HG02970 (cell line): Measurements from ENCODE around the gene KMT2E.
"Not testable (repeated sequence)": the region's sequence is repeated elsewhere in the genome, so short reads cannot be mapped to it uniquely, and the experiment has no call there.

Source experiments
- ATAC-seq: cut with Tn5 transposase; IDR thresholded peaks from one replicate; pipeline ENCODE4 v1.9.1; 2021; ENCODE audit warnings: mild to moderate bottlenecking, moderate library complexity, moderate number of reproducible peaks; ENCODE audit not compliant: unreplicated experiment, low FRiP score

Gene KMT2E, protein sequence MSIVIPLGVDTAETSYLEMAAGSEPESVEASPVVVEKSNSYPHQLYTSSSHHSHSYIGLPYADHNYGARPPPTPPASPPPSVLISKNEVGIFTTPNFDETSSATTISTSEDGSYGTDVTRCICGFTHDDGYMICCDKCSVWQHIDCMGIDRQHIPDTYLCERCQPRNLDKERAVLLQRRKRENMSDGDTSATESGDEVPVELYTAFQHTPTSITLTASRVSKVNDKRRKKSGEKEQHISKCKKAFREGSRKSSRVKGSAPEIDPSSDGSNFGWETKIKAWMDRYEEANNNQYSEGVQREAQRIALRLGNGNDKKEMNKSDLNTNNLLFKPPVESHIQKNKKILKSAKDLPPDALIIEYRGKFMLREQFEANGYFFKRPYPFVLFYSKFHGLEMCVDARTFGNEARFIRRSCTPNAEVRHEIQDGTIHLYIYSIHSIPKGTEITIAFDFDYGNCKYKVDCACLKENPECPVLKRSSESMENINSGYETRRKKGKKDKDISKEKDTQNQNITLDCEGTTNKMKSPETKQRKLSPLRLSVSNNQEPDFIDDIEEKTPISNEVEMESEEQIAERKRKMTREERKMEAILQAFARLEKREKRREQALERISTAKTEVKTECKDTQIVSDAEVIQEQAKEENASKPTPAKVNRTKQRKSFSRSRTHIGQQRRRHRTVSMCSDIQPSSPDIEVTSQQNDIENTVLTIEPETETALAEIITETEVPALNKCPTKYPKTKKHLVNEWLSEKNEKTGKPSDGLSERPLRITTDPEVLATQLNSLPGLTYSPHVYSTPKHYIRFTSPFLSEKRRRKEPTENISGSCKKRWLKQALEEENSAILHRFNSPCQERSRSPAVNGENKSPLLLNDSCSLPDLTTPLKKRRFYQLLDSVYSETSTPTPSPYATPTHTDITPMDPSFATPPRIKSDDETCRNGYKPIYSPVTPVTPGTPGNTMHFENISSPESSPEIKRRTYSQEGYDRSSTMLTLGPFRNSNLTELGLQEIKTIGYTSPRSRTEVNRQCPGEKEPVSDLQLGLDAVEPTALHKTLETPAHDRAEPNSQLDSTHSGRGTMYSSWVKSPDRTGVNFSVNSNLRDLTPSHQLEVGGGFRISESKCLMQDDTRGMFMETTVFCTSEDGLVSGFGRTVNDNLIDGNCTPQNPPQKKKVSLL (N-terminal part only)

DNA sequence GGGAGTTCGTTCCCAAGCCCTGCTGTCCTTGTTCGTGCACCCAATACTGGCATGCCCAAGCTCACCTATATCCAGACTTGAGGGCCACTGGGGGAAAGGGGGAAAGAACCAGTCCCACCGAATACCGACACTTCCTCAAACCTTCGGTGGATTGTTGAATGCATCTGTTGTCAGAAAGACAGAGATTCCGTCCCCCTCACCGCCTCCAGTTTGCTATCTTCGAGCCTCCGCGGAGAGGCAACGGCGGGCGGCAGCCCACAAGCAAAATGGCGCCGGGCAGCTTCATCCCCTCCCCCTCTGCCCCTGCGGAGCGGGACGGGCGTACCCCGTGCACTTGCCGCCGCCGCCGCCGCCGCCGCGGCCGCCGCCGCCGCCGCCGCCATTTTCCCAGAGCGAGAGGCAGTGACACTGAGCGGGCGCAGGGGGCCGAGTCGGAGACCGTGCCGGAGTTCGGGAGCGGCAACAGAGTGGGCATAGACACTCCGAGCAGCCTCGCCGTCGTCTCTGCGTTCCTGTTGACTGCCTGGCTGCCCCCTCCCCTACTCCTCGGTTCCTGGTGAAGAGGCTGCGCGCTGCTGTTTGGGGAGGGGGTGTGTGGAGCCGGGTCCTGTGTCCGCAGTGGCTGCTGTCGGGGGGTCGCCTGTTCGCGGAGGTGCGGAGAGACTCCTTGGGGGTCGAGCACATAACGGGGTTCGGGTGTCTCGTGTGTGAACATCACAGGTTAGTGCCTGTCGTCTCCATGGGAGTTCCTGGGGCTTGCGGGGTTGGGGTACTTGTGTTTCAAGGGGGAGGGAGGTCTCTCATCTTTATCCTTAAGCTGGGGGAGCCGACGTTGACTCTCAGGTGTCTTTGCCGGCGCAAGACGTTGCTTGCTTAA, at the start of gene KMT2E:
Gene KMT2E, plus strand, starts transcription at position 390 of the 877 bp plus-strand sequence. CDS start 26,748 bp downstream, outside the sequence.
- ATAC-seq, result peak; percentile 27

DNA sequence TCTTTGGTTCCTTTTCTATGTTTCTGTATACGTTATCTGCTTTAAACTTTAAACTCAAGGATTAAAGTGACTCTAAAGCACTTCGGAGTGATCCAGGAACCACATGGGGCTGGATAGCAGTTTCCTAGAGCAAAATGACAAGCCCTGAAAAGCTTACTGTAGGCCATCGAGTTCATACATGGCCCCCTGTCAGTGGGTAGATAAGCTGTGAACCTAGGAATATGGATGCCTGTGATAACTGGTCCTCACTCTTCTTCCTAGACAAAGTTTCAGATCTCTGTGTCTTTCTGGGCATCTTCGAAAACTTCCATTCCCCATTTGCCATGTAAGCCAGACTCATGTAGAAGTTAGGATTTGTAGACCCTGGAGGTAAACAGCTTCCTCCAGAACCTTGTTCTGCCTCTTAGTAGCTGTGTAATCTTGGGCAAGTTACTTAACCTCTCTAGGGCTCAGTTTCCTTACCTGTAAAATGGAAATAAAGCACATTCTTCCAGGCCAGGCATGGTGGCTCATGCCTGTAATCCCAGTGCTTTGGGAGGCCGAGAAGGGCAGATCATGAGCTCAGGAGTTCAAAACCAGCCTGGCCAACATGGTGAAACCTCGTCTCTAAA, 49.3 kb upstream of the KMT2E start:
- no peak for ATAC-seq

DNA sequence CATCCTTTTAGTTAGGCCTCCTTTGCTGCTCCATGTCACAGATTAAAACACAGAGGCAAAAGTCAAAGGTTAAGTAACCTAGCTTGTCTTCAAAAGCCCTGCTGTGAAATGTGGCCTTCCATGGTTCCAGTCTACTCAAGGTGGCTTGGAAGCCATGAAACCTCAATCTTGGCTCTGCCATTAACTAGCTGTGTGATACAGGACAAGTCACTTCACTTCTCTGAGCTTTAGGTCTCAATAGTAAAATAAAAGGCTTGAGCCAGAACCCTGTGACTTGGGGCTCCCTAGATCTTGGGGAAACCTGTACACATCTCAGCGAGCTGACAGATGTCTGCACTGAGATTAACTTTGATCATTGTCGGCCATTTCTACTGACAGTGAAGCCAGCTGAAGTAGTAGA, 48.0 kb upstream of the KMT2E start:
- ATAC-seq, result no peak

DNA sequence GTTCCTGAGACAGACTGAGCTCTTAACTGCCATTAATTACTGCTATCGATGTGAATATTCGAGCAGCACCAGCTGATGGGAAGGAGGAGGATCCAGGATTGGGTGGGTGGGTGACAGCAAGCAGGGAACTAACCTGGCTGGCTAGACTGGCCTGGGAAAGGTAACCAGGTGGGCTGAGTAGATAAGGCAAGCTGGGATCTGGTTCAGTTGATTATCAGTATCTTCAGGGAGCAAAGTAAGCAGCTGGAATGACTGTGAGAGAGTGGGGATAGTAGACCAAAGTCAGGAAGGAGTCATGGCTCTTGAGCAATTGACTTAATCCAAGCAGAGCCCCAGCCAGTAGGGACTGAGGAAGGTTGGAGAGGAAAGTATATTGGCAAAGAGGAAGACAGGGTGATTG, 46.9 kb upstream of the KMT2E start:
- no peak for ATAC-seq

DNA sequence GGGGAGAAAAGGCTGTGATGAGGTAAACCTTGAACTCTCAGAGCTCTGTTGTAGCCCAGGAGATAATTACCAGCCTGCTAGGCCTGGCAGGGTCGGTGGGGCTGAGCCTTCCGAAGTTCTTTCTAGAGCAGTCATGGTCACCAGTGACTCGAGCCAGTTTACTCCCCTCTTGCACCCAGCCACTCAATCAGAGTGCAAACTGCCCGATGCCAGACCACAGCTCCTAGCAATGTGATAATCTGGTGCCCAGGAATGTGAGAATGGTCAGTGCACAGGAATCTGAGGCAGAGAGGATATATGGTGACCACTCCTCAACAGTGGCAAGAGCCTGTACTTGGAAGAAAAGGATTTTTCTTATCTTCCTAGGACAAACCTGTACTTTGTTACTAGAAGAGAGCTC, 46.4 kb upstream of the KMT2E start:
- no peak for ATAC-seq

DNA sequence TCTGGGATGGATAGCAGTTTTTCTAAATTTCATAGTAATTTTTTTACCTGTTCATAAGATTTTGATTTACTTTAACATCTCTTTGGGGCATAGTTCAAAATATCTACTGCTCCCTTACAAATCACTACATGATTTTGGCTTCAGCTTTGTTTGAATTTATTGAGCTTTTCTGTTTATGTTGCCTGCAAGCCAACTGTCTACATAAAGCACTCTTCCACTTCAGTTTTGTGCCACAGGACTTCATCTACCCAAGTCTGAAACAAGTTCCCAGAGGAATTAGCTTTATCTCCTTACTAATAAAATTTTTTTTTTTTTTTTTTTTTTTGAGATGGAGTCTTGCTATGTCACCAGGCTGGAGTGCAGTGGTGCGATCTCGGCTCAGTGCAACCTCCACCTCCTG, 45.4 kb upstream of the KMT2E start:
- no peak for ATAC-seq

DNA sequence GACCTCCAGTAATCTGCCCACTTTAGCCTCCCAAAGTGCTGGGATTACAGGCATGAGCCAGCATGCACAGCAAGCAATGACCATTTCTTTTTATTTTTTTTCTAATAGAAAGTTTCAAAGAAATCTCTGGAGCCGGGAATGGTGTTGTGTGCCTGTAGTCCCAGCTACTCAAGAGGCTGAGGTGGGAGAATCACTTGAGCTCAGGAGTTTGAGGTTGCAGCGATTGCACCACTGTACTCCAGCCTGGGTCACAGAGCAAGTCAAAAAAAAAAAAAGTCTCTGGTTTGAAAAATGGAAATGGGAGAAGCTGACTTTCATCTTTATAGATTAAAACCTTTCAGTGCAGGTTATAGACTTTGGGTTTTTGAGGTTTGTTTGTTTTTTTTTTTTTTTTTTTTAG, 44.8 kb upstream of the KMT2E start:
- no peak for ATAC-seq

DNA sequence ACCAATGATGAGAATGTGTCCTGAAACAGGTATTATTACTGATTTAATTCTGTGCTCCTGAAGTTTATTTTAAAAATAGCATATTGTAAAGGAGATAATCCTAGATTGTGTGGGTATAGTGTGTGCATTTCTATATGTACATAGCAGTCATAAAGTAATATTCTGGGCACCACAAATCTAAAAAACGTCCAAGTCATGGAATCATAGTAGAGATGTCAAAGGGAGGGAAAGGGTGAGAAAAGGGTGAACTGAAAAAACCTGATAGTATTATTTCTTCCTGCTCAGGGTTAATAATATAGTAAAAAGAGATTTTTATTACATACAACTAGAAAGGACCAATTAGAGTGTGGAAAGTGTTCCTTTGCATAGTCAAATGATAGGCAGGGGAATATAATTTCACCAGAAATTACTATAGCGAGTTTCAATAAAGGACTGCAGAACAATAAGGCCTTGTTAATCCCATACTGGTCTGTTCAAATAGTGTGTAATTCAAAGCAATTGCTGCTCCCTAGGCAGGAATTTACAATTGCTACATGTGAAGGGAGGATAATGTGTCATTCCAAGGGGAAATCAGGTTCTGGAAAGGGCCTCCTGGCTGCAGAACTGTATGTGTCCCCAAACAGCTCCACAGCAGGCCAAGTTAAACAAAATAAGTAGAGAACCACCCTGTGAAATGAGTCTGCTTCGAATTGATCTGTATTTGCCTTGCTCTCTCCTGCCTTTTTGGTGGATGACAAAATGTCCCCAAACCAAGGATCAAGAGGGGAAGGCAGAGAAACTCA, 42.5 kb upstream of the KMT2E start:
- no peak for ATAC-seq

DNA sequence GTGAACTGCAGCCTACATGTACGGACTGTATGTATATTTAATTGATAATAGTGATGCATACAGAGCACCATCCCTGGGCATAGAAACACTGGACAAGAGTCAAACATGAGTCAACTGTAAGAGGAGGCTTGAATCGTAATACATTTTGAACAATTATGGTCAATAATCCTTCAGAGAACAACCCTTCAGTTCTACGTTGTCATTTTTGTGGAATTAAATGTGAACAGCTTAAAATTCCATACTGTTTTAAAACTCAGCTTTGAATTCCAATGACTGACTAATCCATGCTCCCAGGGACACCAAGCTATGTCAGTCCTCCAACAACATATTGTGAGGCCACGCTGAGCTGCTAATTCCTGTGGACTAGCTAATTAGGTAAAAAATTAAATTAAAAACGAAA, 41.5 kb upstream of the KMT2E start:
- ATAC-seq, result no peak

DNA sequence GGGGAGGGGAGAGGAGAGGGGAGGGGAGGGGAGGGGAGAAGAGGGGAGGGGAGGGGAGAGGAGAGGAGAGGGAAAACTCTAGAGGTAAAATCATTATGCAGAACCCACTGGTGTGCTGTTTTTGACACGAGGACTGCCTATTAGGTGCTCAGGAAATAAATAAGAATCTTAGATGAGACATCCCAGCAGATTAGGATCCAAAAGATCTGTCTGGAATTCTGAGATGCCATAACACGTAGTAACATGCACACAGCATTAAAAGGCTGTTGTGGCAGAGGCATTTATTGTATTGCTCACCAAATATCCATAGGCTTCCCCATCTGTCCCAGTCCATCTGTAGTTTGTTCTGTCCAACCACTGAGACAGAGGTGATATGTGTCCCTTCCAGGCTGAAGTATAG, 40.8 kb upstream of the KMT2E start:
- ATAC-seq, result no peak

DNA sequence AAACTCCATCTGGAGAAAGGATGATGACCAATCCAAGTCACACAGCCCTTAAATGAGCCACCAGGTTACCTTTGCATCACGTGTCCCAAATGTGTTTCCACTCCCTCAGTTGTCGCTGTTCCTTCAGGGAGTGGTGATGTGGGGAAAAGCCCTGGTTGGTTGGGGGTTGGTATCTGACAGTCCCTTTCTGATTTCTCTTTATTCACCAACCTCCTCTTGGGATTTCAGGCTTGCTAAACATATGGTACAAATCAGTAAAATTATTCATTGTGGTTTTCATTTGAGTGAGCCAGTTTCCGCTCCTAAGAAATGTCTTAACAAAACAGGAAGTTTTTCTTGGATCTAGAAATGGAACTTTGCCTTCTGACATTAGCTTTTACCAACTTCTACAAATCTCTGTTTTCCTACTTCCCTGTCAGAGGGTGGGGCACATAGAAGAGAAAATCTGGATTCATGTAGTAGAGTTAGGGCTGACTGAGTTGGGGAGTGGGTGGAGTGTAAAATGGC, 40.0 kb upstream of the KMT2E start:
- ATAC-seq, result no peak

DNA sequence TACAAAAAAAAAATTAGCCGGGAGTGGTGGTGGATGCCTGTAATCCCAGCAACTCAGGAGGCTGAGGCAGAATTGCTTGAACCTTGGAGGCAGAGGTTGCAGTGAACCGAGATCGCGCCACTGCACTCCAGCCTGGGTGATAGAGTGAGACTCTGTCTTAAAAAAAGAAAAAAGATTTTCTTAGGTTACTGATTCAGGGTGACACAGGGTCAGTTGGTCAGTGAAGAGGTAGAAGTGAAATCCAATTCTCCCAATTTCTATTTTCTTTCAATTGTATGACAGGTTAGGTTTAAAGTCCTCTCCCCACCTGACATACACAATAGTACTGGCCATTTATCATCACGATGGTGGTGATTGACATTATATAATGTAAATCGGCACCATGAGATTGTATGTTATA, 38.5 kb upstream of the KMT2E start:
- ATAC-seq, result not testable (repeated sequence)

DNA sequence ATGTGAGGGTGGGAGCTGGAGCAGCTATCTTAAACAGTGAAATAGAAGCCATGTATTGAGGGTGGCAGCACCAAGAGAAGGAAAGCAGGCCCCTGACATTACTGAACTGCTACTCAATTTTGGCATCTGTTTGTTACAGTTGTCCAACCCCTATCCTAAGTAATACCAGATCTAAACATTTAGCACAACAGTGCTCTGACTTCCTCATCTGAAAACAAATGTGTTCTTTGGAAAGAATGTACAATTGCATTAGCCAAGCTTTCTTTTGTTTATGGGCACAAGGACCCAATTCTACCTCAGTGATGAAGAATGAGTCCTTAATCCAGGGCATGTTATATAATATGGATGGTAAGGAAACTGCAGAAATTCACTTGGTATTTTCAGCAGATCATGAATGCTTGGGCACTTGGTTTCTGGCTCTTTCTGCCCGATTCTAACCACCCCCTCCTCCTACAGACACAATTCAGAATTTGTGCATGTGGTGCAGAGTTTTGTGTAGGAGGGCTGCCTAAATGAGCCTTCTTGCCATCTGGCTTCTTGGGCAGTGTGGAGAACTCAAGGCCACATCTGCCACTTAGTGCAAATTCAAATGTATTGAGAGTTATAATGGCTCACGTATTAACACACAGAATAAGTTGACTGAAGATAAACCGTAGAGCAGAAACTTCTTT, 36.9 kb upstream of the KMT2E start:
- no peak for ATAC-seq

DNA sequence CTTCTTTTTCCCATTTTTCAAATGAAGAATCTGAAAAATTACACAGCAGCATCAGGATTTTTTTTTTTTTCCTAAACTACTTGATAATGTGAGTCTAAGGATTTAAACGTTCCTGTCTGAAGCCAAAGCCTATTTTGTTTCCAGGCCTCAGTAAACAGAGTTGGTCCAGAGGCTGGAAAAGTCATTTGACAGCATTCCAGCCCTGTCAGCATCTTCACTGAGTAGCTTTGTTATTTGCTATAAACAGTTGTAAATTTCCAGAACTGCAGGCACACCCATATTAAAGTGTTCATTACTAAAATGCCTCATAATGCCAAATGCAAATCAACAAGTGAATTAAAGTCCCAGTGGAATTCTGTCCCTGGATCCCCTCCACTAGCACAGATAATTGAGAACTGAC, 35.5 kb upstream of the KMT2E start:
- no peak for ATAC-seq

DNA sequence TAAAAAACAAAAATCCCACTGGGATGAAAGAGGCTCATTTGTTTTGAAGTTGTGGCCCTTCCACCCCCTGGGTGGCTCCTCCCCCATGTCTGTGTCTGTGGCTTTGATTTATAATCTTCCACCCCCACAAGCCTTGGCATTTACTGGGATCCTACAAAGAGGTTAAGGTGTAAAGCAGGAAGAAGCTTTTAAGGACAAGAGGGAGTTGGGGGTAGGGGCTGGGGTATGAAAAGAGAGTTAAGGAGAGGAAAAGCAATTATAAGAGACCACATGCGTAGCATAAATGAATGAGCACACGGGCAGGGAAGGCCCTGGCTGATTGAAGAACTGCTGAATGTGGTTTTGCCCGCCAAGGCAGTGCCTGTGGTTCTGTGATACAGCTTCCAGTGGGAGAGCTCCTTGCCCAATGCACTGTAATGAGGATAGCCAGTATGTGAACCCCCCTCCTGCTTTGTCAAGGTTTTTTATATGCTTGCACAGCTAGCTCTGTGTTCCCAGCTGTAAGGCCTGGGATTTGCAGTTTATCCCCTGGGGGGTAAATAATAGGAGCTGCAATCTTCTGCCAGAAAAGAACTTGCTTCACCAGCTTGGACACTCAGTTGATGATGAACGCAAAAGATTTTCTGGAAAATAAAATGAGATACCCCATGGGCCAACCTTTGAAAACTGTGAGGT, 34.7 kb upstream of the KMT2E start:
- ATAC-seq, result no peak

DNA sequence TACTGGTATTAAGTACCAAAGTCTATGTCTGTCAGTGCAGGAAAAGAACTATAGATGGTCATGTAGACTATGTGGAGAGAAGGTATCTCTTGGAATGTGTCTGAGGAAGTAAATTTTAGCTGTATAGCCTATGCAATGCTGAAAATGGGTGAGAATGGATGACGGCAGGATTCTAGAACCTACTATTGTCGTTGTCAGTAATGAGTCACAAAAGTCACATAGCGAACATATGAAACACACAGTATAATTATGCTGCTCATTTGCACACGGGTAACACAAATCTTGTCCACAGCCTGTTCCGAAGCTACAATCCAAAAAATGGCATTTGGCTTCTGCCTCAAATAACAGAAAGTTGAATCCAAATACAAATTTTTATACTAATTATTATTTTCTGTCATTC, 33.6 kb upstream of the KMT2E start:
- ATAC-seq, result no peak

DNA sequence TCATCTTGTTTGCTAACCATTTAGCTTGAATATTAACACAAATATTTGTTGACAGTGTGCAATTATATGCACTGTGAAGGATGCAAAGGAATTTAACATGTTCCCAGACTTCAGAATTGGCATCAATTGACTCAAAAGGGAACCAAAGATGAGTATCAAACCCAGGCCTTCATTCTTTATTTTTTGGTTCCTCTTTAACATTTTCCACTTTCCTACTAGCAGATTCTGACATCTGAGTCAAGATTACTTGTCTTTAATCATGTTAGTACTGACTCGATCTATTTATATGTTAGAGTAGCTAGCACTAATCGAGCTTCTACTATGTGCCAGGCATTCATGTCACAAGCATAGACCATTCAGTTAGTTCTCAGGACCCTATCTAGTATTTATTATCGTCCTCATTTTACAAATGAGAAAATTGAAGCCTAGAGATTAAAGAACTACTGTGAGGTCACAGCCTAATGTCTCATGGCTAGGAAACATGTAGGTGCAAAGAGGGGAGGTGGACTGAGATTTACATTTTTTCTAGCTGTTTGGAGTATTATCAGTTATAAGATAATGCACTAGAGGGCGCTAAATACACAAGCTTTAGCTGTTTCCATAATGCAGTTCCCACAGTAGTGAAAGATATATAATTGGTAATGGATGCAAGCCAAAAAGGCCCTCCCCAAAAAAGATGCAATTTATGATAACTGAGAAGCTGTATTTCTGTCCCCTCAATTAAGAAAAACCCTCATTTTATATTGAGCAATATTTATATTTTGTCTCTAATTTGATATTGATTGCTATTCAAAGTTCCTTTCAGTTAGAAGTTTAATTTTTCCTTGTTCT, 32.9 kb upstream of the KMT2E start:
- ATAC-seq, result no peak
